NCI-H510A treated with DMSO at 0.1 percent for 48 hours (cell line): ENCODE measurements around the gene ATP2C1.

ENCODE experiments used
- DNase-seq: peaks from one replicate; lab custom pipeline; 2025; lab: John Stamatoyannopoulos, UW

The ATP2C1 gene

GRCh38 chr3:131042271-131042985 is 148.5 kb downstream of the ATP2C1 start:
- DNase-seq = peak; percentile 2

GRCh38 chr3:131047582-131047981 is 153.7 kb downstream of the ATP2C1 start:
- DNase-seq = no peak

- DNase-seq = no peak
Measured at GRCh38 chr3:131048030-131048429, 154.1 kb downstream of the ATP2C1 start.

GRCh38 chr3:131050001-131050400 is 156.1 kb downstream of the ATP2C1 start:
- no peak for DNase-seq

DNA sequence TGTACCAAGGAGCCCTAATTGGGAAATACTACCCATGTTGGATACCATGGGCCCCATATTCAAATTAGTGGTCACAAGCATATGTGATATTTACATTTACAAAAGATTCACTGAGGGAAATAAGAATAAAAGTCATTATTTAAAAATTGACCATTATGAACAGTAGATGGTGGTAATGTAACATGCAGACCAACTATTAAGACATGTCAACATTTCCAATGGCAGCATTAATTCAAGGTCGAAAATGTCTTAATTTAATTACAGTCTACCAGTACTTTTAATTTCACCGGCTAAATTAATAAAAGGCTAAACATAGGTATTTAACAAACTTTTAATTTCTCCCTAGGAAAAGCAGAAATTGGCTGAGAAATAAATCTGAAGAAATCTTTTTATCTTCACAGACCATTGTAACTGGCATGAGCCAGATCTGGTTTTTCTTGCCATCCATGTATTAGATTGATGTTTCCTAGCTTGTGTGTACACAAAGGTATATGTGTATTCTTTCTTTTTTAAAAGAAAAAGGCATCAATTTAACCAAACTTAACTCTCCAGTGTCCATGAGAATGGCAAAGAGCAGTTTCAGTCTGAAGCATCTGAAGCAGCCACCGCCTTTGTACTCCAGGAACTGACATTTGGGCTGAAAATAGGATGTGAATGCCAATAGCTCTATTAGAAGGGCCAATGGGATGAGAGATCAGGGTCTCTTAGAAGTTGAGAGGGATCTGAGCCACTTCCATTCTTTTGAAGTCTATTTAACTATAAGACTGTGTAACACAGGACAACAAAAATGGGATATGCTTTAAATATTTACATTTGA is 159.4 kb downstream of the ATP2C1 start:
- DNase-seq = no peak
